Measurements from ENCODE around the gene TCL1A.

DNA sequence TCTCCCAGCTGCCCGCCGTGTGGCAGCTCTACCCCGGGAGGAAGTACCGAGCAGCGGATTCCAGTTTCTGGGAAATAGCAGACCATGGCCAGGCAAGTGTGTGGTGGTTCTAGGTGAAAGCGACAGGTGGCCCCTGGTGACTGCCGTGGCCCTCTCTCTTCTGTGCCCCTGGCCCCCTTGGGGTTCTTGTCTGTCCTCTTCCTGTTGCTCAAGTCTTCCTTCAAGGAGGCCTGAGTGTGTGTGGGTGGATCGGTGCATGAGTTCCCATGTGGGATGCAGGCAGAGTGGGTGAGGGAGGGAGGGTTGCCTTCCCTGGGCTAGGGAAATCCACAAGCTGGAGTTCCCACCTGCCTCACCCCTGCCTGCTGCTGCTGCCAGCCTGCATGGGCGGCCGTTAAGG, 23.1 kb downstream of the TCL1A start:
- TF ChIP-seq CTCF (IDR thresholded peaks at IDR 0.05 in 2 of 3, conservative IDR thresholded peaks at IDR 0.05 in 1 of 3; ENCODE audit: control insufficient read depth in 2 of 3, extremely low read depth in 1 of 3, insufficient read depth in 1 of 3, low read depth in 3 of 3, low read length in 3 of 3): no peak
- TF ChIP-seq TCF12 (IDR thresholded peaks at IDR 0.05; ENCODE audit: low read depth, low read length): no peak
- no peak for TF ChIP-seq EP300 (IDR thresholded peaks at IDR 0.05; ENCODE audit: borderline replicate concordance in 1 of 2, control insufficient read depth in 1 of 2, low read depth in 2 of 2, low read length in 2 of 2)

Measured in GM12878 (cell line).